HG03159 (cell line): ENCODE results near the gene GALNT11.

ENCODE experiments used
- ATAC-seq: cut with Tn5 transposase; IDR thresholded peaks from one replicate; pipeline ENCODE4 v1.9.1; 2021; ENCODE audit warnings: mild to moderate bottlenecking, moderate library complexity; ENCODE audit not compliant: unreplicated experiment

GALNT11 gene

GRCh38 chr7:152144557-152145245 is 119.2 kb downstream of the GALNT11 start:
- no peak for ATAC-seq

- ATAC-seq: no peak
These were observed 120.5 kb downstream of the GALNT11 start for GRCh38 chr7:152145853-152146466.

- no peak for ATAC-seq
These were observed 123.2 kb downstream of the GALNT11 start for GRCh38 chr7:152148706-152149105.

- no peak for ATAC-seq
These were observed 123.9 kb downstream of the GALNT11 start for GRCh38 chr7:152149363-152149762.

- no peak for ATAC-seq
These were observed 126.8 kb downstream of the GALNT11 start for GRCh38 chr7:152152267-152152666.

GRCh38 chr7:152158801-152159587 is 133.5 kb downstream of the GALNT11 start:
- ATAC-seq: peak; percentile 90

GRCh38 chr7:152161171-152161570 is 135.7 kb downstream of the GALNT11 start:
- ATAC-seq: no peak

GRCh38 chr7:152162287-152162686 is 136.8 kb downstream of the GALNT11 start:
- ATAC-seq: no peak
